GM21526 (cell line): ENCODE measurements around the gene BCAP31.

Experiments used
- ATAC-seq: cut with Tn5 transposase; IDR thresholded peaks from one replicate; pipeline ENCODE4 v1.9.1; 2021; ENCODE audit warnings: moderate library complexity; ENCODE audit not compliant: unreplicated experiment, low FRiP score

BCAP31 gene

DNA sequence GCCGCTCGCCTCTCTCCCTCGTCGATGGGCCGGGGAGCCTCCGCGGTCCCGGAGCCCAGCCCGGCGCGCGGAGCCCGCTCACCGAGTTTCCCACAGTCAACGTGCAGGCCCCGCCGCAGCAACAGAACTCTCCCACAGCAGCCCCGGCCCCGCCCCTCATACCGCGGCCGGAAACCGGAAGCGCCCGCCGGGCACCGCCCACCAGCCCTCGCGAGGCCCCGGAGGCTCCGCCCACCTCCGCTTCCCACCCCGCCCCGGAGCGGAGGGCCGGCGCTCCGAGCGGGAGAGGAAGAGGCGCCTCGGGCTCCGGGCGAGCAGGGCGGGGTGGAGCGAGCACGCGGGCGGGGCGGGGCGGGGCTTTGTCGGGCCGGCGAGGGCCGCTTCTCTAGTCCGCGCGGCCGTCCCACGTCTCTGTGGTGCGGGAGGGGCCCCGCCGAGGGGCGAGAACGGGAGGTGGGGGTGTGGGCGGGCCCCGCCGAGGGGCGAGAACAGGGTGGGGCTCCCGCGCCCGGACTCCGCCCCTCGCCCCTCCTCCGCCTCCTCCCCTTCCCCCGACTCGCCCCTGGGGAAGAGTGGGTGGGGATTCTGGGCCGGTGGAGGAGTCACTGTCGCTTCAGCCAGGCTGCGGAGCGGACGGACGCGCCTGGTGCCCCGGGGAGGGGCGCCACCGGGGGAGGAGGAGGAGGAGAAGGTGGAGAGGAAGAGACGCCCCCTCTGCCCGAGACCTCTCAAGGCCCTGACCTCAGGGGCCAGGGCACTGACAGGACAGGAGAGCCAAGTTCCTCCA is at the start of gene BCAP31, which contains the start of gene ABCD1:
Gene BCAP31, minus strand, starts transcription at position 136 of the 787 bp plus-strand sequence. CDS start 1,143 bp downstream, outside the sequence.
Gene ABCD1, plus strand, starts transcription at position 605 of the 787 bp plus-strand sequence. CDS start 411 bp downstream, outside the sequence.
- peak; percentile 49 for ATAC-seq

GRCh38 chrX:153773218-153773611 is 49.0 kb upstream of the BCAP31 start:
- ATAC-seq, result no peak

DNA sequence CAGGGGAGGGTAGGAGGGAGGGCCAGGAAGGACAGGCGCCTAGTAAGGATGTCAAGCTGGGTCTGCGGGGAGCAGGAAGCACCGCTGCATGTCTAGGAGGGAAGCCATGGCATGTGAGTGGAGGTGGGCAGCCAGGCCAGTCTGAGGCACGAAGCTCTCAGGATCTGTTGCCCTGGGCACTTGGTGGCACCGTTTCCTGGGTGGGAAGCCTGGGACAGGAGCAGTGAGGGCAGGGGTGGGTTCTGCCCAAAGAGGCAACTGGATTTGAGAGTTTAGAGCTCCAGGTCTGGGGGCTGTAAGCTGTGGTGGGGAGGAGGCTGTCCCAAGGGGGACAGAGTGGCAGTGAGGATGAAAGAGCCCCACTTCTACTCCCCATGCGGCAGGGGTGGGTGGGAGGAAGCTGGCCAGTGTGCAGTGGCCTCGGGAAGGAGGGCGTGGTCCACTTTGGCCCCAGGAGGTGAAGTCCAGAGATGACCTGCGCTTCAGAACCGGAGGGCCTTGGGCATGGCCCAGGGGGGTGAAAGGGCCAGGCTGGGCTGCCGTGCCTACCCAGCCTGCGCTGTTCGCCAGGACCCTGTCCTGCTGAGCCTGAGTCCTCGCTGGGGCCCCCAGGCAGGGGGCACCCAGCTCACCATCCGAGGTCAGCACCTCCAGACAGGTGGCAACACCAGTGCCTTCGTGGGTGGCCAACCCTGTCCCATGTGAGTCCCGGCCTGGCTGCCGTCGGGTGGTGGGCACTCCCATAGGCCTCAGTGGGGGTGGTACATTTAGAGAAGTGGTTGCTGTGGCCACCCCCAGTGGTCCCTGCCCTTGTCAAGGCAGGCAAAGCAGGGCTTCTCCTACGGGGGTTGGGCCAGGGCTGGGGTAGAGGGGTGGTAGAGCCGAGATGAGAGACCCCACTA is 48.4 kb upstream of the BCAP31 start:
- no peak for ATAC-seq

GRCh38 chrX:153771415-153772315 is 47.5 kb upstream of the BCAP31 start:
- ATAC-seq, result no peak

GRCh38 chrX:153770601-153771414 is 46.6 kb upstream of the BCAP31 start:
- no peak for ATAC-seq

GRCh38 chrX:153769865-153770600 is 45.8 kb upstream of the BCAP31 start:
- ATAC-seq, result no peak

DNA sequence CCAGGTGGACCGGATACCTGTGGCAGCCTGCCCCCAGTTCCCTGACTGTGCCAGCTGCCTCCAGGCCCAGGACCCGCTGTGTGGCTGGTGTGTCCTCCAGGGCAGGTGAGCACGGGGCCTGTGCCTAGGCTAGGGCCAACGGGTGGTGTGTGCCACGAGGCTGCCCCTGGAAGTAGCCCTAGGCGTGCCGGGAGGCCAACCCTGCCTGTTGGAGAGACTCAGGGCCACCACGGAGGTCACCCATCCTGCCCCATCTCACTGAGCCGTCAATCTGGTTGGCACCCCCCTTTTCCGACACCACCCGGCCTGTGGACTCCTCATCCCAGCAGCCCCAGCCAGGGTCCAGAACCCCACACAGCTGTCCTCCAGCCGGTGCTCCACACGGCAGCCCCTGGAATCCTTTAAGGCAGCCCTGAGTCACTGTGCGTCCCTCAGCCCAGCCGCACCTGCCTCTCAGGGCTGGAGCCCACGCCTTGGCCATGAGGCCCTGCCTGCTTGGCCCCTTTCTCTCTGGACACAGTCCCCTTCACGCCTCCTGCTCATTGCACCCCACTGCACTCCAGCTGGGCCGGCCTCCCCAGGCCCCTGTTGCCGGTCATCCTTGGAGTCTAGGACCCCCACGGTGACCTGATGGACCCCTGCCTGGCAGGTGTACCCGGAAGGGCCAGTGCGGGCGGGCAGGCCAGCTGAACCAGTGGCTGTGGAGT is 45.1 kb upstream of the BCAP31 start:
- ATAC-seq, result no peak

DNA sequence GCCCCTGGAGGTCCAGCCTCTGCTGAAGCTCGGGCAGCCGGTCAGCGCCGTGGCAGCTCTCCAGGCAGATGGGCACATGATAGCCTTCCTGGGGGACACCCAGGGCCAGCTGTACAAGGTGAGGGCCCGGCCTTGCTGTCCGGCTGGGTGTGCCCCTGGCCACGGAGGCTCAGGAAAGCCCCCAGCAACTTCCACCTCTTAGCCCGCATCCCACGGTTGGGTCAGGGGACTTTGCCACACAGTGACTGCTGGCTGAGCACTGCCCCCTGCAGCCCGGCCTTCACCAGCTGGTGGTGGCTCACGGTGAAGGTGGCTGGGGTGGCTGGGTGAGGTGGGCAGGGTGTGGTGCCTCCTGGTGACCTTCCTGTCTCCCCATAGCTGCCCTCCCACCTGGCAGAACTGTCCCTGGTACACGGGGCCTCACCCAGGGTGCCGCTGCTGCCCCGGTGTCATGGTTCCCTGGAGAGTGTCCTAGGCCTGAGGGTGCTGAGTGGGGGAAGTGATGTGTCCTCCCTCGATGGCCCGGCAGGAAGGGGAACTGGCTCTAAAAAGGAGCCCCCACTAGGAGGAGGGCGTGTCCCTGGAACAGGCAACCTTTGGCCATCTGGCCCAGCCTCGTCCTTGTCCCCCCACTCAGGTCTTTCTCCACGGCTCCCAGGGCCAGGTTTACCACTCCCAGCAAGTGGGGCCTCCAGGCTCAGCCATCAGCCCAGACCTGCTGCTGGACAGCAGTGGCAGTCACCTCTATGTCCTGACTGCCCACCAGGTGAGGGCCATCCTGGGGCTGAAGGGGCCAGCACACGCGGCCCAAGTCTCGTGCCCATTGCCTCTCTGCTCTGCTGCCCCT is 44.3 kb upstream of the BCAP31 start:
- ATAC-seq, result no peak

DNA sequence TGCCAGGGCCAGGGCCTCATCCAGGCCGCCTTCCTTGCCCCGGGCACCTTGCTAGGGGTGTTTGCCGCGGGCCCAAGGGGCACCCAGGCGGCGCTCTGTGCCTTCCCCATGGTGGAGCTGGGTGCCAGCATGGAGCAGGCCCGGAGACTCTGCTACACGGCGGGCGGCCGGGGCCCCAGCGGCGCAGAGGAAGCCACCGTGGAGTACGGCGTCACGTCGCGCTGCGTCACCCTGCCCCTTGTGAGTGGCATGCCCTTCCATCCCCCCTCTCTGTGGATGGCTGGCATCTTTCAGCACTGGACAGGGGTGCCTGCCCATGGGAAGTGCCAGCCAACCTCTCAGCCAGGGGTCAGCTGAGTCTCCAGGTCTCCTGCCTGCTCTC is 43.5 kb upstream of the BCAP31 start:
- no peak for ATAC-seq

DNA sequence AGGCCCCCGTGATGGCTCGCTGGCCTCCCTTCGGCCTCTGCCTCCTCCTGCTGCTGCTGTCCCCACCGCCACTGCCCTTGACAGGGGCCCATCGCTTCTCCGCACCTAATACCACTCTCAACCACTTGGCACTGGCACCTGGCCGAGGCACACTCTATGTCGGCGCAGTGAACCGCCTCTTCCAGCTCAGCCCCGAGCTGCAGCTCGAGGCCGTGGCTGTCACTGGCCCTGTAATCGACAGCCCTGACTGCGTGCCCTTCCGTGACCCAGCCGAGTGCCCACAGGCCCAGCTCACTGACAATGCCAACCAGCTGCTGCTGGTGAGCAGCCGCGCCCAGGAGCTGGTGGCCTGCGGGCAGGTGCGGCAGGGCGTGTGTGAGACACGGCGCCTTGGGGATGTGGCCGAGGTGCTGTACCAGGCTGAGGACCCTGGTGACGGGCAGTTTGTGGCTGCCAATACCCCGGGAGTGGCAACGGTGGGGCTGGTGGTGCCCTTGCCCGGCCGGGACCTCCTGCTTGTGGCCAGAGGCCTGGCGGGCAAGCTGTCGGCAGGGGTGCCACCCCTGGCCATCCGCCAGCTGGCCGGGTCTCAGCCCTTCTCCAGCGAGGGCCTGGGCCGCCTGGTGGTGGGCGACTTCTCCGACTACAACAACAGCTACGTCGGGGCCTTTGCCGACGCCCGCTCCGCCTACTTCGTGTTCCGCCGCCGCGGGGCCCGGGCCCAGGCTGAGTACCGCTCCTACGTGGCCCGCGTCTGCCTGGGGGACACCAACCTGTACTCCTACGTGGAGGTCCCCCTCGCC is 42.9 kb upstream of the BCAP31 start:
- no peak for ATAC-seq

GRCh38 chrX:153766098-153766817 is 42.1 kb upstream of the BCAP31 start:
- ATAC-seq, result no peak

DNA sequence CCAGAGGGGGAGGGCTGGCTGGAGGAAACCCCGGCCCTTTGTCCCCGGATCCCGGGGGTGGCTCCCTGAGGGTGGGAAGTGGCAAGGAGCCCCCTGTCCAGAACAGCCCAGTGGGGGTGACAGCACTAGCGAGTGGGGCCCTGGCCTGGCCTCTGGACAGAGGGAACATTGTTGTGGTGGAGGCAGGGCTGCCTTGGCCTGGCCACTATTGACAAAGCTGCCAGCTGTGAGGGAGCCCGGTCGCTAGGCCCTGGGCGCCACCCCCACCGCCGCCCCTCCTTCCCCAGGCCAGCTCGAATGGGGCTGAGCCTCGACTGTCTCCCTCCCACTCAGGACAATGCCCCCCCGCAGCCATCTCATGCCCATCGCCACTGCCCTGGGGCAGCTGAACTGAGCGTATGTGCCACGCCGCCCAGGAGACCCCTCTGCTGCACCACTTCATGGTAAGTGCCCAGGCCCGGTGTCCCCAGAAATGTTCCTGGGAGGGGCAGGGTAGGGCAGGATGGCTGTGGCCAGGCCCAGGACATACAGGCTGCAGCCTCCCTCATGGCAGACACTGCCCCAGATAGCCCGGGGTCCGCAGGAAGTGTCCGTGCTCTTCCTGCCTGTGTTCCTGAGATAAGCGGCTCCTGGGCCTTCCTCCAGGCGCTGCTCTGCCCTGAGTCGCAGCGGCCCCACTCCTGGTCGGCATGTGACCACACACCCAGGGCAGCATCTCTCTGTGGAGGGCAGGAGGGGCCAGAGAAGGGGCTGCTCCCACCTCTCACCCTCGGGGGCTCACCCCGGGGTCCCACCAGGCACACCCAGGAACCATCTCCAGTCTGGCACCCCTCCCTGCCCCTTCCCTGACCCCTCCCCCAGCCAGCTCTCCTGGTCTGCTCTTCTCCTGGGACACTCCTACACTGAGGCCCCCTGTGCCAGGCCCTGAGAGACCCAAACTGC is 41.2 kb upstream of the BCAP31 start:
- ATAC-seq, result no peak

GRCh38 chrX:153764786-153765137 is 40.6 kb upstream of the BCAP31 start:
- no peak for ATAC-seq

- no peak for ATAC-seq
Measured at GRCh38 chrX:153763989-153764755, 40.0 kb upstream of the BCAP31 start, which contains the start of gene PLXNB3. PLXNB3 (plus strand) TSS chrX:153764249; CDS start chrX:153765536, 1,287 bp downstream.
